Stimulated activated CD4-positive, alpha-beta T cell treated with anti-CD3 and anti-CD28 coated beads, Interleukin-2, amount 100 ng/mL, for 24 hours (primary cell): Measurements from ENCODE around the gene TBC1D5.
"Not testable (repeated sequence)": the region's sequence is repeated elsewhere in the genome, so short reads cannot be mapped to it uniquely, and the experiment has no call there.

Experiments used
- DNase-seq, 2 donors: peaks; one replicate each; pipeline ENCODE4 v3.0.0-alpha.2; 2020

TBC1D5 gene

GRCh38 chr3:17707813-17708543 is 34.5 kb downstream of the TBC1D5 start:
- DNase-seq, result no peak

DNA sequence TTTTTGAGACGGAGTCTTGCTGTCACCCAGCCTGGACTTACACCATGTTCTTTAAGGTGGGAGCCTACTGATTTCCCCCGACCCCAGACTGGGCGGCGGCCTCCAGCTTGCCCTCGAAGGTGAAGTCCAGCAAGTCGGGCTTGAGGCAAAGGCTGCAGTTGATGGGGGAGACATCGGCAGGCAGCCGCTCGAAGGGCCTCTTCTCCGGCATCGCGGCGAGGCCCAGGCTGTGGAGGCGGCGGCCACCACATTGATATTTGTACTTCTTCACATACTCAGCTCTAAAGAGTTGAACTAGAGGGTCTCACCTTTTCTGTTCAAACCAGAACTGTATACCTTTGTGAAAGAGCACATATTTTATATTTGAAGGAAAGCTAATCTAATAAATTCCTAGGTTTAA is 36.4 kb downstream of the TBC1D5 start:
- DNase-seq, result not testable (repeated sequence)

DNA sequence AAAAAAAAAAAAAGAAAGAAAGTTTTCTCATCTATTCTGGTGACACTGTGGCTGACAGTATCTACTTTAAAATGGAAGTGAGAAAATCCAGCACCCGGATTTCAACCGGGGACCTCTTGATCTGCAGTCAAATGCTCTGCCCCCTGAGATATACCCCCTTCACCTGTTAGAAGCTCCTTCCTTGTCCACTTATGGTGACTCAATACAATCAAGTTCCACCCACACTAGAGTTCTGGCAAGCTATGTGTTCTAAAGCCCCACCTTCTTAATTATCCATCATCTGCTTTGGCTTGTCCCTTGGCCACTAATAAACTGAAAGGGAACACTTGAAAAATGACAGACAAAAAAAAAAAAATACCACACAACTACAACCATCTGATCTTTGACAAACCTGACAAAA is 42.6 kb downstream of the TBC1D5 start:
- not testable (repeated sequence) for DNase-seq

DNA sequence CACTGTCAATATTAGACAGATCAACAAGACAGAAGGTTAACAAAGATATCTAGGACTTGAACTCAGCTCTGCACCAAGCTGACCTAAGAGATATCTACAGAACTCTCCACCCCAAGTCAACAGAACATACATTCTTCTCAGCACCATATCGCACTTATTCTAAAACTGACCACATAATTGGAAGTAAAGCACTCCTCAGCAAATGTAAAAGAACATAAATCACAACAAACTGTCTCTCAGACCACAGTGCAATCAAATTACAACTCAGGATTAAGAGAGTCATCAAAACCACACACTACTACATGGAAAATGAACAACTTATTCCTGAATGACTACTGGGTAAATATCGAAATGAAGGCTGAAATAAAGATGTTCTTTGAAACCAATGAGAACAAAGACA is 46.8 kb downstream of the TBC1D5 start:
- DNase-seq, result not testable (repeated sequence)

- not testable (repeated sequence) for DNase-seq
These were observed 48.8 kb downstream of the TBC1D5 start for GRCh38 chr3:17693670-17693999.

DNA sequence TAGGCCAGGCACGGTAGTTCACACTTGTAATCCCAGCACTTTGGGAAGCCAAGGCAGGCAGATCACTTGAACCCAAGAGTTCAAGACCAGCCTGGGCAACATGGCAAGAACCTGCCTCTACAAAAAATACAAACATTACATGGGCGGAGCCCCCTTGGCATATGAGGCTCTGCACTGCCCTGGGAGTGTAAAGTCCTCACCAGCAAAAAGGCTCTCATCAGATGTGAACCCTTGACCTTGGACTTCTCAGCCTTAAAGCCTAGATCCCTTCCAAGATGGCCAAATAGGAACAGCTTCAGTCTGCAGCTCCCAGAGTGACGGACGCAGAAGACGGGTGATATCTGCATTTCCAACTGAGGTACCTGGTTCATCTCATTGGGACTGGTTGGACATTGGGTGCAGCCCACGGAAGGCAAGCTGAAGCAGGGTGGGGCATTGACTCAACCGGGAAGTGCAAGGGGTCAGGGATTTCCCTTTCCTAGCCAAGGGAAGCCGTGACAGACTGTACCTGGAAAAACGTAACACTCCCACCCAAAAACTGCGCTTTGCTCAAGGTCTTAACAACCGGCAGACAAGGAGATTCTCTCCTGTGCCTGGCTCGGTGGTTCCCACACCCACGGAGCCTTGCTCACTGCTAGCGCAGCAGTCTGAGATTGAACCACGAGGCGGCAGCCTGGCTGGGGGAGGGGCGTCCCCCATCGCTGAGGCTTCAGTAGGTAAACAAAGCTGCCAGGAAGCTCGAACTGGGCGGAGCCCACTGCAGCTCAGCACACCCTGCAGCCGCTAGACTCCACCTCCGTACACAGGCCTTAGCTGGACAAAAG is 49.4 kb downstream of the TBC1D5 start:
- peak; percentile 41 to 58 for DNase-seq

- DNase-seq, result no peak
These were observed 54.9 kb downstream of the TBC1D5 start for GRCh38 chr3:17687566-17687965.

- no peak for DNase-seq
These were observed 55.8 kb downstream of the TBC1D5 start for GRCh38 chr3:17686613-17687012.

DNA sequence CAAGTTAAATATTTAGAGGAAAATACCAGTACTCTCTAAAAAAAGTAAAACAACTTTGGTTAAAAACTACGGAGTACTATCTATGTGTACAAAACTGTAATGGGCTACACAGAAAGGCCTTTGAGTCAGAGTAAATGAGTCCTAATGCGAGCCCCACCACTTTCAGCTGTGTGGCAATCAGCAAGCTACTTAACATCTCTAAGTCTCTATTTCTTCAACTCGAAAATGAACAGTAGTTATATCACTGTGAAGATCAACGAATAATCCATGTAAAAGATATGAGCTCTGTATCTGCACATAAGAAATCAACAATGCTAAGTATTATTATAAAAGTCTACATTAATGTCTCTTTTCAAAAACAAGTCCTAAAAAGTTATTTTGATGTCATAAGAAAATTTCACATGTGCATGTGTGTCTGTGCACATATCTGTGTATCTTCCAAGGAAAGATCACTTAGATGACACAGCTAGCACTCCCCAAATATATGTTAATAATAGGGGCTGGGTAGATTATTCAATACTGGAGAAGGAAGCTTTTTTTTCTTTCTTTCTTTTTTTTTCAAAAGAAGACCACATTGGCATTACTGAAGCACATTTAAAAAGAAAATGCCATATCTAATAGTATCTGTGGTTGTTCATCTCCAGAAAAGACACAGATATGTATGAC is 58.8 kb downstream of the TBC1D5 start:
- no peak for DNase-seq

DNA sequence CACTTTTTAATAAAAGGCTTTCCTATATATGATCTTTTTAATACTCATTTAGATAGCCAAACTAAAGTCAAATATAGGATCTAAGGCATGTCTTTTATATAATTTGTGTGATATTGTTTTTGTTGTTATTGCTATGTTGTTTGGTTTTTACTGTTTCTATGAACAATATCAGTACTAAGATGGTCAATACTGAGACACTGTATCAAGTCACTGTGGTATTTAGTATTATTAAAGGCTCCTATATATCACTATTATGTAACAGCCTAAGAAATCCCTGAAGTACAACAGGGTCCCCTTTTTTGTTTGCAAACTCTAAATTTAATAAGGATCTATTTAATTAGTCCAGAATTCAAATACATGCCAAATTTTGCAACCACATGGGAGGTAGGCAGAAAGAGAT is 61.9 kb downstream of the TBC1D5 start:
- no peak for DNase-seq

DNA sequence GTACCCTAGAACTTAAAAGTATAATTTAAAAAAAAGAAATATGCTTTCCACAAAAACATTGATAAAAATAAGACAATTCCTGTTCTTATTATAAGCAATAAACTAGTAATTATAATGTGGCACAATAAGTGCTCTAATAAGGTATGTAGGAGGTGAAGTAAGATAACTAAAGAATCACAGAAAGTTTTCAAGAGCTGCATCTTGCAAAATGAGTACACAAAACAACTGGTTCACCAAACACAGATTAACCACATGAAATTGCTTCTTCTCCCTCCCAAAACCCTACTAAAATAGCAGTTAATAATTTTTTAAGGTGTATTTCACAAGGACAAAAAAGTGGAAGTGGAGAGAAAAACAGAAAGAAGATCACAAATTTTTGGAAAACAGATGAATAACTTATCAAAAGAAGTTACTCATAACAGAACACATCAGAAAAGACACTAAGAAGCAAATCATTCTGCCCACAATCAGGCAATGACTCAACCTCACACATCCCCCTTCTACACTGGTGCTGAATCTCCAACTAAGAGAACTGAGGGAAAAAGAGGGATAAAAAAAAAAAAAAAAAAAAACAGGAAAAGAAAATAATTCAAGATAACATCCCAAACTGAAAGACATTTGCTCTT is 64.2 kb downstream of the TBC1D5 start:
- no peak for DNase-seq

DNA sequence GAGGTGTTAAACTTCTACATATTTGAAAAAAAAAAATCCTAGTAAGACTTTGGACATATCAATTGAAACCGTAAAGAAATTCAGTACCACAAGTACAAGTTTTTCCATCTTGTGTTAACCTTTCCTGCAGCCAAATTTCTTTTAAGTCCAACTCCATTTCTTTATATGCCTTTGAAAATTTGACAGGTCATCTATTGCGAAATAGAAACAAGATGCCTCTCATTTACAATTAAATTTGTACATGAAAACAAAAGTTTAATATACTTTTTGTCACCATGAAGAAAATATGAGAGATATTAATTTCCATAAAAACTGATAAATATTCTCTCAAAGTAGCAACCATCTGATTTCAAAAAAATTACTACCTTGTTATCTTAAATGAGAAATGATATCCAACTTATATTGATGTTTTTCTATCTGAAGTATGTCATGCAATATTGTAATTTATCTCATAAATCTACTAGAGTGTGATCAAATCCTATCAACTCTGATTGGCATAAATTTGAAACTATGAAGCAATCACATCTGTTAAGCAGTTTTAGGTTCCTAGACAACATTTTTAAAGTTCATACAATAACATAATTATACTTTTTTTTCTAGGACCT is 68.2 kb downstream of the TBC1D5 start:
- no peak for DNase-seq

DNA sequence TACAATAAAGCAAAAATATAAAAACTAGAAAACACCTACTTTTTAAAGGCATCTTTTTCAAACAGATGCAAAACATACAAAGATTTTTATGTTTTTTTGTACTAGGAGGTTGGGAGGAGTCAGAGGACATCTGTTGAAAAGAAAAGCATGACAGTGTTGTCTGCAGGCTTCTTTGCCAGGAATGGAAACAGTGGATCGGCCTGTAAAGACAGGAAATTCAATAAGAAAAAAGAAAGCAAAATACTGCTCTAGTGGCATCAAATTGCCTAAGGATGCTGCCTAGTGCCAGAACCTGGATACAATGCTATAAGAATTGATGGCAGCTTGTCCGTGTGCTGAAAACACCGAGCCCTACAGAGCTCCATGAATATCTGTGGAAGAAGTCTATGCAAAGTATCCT is 69.9 kb downstream of the TBC1D5 start:
- DNase-seq, result no peak

DNA sequence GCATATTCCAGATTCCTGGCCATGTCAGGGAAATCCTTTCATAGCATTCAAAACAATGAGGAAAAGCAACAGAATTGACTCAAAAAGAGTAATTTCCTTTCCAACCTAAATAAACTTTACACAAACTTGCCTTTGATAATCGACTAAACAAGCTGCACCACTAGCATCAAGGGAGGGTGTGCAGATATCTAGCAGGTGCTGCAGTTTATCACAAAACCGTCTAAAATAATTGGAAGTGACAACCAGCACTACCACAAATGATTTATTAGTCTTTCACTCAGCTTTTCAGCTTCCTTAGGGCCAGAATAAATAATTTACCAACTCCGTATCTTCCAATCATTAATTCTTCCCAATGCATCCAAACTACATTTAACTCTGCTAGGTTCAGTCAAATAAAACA is 71.7 kb downstream of the TBC1D5 start:
- DNase-seq, result no peak

GRCh38 chr3:17664923-17665322 is 77.5 kb downstream of the TBC1D5 start:
- no peak for DNase-seq

DNA sequence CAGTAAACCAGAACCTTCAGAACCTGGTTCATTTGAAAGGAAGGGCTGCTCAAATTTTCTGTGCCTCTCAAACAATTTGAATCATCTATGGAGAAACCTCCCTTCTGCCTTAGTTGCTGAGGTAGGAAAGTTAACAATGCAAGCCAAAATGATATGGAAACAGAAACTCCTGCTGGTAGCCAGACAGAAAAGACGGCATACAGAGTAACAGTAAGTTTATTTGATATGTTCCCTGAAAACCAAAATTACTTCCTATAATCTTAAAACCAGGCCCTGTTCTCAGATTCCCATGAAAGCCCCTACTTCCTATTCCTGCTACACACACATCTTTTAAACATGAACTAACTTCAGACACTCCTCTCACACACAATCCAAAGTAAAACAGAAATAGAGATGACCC is 86.2 kb downstream of the TBC1D5 start:
- no peak for DNase-seq

DNA sequence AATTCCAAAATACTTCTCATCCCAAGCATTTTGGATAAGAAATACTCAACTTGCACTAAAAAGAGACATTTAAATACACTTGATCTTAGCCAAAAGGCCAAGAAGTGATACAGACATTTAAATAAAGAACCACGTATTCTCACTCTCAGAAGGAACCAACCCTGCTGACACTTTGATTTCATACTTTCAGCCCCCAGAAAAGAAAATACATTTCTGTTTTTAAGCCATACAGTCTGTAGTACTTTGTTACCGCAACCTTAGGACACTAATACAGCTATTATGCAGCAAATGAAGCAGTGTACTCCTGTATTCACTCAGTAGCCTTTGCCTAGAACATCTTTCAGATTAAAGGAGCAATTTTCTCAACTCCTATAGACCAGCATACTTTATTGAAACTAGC is 86.7 kb downstream of the TBC1D5 start:
- DNase-seq, result no peak

DNA sequence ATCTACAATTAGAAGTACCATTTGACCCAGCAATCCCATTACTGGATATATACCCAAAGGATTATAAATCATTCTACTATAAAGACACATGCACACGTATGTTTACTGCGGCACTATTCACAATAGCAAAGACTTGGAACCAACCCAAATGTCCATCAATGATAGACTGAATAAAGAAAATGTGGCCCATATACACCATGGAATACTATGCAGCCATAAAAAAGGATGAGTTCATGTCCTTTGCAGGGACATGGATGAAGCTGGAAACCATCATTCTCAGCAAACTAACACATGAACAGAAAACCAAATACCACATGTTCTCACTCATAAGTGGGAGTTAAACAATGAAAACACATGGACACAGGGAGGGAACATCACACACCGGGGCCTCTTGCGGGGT is 92.7 kb downstream of the TBC1D5 start:
- not testable (repeated sequence) for DNase-seq

DNA sequence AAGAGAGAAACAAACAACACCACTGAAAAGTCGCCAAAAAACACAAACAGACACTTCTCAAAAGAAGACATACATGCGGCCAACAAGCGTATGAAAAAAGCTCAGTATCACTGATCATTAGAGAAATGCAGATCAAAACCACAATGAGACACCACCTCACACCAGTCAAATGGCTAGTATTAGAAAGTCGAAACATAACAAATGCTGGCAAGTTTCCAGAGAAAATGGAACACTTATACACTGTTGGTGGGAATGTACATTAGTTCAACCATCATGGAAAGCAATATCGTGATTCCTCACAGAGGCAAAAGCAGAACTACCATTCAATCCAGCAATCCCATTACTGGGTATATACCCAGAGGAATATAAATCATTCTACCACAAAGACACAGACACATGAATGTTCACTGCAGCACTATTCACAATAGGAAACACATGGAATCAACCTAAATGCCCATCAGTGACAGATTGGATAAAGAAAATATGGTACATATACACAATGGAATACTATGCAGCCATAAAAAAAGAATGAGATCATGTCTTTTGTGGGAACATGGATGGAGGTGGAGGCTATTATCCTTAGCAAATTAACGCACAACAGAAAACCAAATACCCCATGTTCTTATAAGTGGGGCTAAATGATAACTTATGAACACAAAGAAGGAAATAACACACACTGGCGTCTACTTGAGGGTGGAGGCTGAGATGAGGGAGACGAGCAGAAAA is 93.6 kb downstream of the TBC1D5 start:
- not testable (repeated sequence) for DNase-seq

- DNase-seq, result no peak
These were observed 97.2 kb downstream of the TBC1D5 start for GRCh38 chr3:17645074-17645698.

DNA sequence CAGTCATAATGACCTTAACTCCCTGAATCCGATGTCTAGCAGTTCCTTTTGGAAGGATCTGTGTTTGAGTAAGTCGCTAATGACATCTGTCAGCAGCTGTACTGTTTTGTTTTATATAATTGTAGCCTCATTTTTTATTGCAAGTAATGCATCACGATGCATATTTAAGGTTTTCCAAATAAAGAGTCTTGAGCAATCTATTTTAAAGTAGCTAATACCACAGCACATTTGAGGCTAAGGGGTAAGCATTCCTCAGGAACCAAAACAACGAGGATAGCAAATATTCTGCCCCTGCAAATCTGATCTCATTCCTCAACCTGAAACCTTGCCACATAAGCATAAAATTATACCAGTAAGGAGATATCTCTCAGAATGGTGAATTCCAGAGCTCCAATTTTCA is 98.7 kb downstream of the TBC1D5 start:
- no peak for DNase-seq

- DNase-seq, result no peak
These were observed 100.0 kb downstream of the TBC1D5 start for GRCh38 chr3:17642474-17642873.
